Measurements from ENCODE around the gene TACC2.

Gene TACC2

DNA sequence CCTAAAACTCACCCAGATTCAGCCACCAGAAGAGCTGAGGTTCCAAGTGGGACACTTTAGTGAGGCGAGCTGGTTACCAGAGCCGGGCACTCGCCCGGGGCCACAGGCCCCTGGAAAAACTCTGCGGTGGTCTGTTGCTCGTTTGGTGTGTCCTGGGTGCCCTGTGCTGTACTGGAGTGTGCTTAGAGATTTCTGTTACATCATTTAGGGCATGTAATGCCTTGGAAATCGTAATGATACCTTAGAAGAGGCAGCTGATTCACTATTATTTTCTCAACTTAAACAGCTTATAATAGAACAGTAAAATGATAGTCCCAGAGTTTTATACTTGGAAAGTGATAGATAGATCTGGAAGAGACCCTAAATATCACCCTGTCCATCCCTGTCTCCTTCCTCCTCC is 233.7 kb downstream of the TACC2 start:
- no peak for DNase-seq (ENCODE audit: low spot score)

DNA sequence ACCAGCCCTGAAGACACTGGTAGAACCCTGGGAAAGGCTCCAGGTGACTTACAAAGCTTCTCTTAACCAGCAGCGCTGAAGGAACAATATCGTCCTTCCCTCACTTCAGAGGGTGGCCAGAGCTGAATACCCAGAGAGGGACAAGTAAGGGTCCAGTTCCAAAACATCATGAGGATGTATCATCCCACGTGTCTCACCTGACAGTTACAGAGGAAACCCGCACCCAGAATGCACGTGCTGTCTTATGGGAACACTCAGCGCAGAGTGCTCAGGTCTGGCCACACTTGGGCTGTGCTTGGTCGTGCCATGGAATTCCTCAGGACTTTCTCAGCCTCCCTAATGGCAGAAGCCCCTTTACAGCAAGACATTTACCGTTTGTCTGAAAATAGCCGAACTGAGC is 235.2 kb downstream of the TACC2 start:
- DNase-seq (ENCODE audit: low spot score): no peak

DNA sequence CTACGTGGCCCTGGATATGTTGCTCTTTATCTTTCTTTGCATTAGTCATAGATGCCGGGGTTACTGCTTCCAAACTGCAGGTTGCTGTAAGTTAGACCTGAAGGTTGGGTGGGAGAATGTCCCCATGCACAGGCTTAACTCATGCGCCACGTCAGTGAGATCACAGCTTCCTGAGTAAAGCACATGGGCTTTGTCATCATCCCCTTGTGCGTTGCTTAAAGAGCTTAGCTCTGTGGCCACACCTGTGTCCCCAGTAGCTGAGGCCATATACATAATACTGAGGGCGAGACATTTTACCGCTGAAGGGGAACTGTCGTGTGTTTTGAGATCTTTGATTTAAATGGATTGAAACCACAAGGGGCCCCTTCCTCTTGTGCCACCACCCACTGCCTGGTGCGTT is 236.4 kb downstream of the TACC2 start:
- DNase-seq (ENCODE audit: low spot score): no peak

DNA sequence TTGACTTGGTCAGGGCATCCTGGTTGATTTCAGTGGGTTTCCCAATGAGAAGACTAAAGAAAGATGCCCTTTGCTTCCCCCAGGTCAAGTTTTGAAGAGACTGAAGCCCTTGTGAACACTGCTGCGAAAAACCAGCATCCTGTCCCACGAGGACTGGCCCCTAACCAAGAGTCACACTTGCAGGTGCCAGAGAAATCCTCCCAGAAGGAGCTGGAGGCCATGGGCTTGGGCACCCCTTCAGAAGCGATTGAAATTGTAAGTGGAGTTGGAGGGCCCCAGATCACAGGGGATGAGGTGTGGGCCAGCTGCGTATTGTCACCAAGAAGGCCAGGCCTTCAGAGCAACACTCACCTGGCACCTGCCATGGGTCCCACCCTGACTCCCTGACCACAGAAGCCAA is 238.8 kb downstream of the TACC2 start:
- DNase-seq (ENCODE audit: low spot score): no peak

- no peak for DNase-seq (ENCODE audit: low spot score)
These were observed 240.7 kb downstream of the TACC2 start for GRCh38 chr10:122229666-122230065.

DNA sequence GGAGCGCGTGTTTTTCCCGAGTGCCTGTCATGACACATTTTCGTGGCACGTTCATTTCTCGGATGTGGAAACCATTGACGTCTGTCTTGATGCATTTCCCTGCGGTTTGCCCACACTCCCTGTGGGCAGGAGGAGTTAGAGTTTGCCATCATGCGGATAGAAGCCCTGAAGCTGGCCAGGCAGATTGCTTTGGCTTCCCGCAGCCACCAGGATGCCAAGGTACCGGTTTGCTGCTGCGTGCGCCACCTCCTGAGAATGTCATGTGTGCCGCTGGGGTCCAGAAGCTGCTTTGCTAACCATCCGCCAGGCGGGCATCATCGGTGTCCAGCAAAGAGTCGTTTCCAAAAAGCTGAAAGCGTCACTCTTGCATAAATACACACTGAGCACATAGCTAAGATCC is 241.3 kb downstream of the TACC2 start:
- no peak for DNase-seq (ENCODE audit: low spot score)

DNA sequence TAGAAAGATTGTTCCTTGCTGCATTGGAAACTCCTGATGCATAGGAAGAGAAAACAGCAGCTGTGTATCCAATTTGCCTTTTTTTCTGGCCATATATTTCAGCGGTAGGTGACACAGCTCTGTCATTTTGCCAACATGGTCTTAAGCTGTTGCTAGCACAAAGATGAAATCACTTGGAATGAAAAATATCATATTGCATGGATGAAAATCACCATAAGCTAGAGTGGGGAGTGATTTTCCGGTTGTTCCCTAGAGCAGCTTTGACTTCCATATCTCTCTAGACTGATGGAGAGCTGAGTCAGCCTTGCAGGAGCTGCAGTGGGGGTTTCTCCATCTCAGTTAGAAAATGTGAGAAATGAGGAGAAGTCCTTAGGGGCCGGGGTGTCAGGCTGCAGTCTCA is 243.8 kb downstream of the TACC2 start:
- DNase-seq (ENCODE audit: low spot score): no peak

DNA sequence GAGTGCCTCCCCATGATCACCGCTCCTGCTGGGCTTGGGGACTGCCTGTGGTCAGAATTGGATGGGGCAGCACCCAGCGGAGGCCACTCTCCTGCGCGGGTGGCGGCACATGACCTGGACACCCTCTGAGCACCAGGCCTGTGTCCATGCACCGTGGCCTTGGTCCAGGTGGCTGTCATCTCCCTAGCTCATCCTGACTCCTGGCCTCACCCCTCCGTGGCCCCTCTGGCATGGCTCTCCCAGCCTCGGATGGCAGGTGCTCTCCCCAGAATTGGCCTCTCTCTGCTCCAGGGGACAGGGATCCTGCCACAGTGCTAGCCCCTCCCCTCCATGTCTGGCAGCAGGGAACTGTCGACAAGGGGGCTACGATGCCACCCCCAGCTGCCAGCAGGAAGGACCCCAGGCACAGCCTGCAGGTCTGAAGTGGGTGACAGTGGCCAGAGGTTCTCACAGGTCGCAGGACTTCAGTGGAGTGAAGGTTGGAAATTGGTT is 244.9 kb downstream of the TACC2 start:
- DNase-seq (ENCODE audit: low spot score): no peak

DNA sequence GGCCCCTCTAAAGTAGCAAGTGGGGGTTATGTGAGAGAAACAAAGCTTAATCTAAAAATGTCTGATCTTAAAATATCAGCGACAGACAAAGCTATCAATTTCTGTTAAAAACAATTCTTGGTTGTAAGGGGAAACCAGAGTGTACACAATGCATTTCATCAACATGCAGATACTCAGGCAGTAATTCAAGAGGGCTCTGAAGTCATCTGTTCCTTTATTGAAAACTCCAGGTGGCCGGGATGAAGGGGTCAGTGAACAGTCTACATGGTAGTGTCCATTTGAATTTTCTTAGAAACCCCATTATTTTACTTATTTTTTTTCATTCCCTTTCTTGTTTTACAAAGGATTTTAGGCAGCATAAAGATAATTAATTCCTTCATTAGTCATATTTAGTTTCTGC is 245.5 kb downstream of the TACC2 start:
- no peak for DNase-seq (ENCODE audit: low spot score)

GRCh38 chr10:122236690-122237306 is 247.8 kb downstream of the TACC2 start:
- DNase-seq (ENCODE audit: low spot score): no peak

- DNase-seq (ENCODE audit: low spot score): no peak
These were observed 248.5 kb downstream of the TACC2 start for GRCh38 chr10:122237331-122237990.

- DNase-seq (ENCODE audit: low spot score): no peak
These were observed 250.8 kb downstream of the TACC2 start for GRCh38 chr10:122239578-122240257.

- DNase-seq (ENCODE audit: low spot score): no peak
These were observed 251.4 kb downstream of the TACC2 start for GRCh38 chr10:122240401-122240800.

DNA sequence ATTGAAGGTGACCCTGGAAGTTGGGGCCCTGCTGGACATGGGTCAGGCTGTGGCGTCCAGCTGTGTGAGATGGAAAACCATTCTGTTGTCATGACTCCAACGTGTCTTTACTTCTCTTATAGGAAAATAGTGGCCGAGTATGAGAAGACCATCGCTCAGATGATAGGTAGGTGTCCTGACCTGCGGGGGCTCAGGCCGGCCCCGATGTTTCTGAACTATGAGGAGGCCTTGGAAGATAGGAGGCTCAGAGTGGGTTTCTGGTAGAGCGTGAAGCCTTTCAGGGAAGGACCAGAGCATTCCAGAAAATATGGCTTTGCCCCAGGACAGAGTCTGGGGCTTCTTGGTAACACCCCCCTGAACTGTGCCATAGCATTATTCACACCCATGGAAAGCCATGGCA is 252.9 kb downstream of the TACC2 start:
- no peak for DNase-seq (ENCODE audit: low spot score)

DNA sequence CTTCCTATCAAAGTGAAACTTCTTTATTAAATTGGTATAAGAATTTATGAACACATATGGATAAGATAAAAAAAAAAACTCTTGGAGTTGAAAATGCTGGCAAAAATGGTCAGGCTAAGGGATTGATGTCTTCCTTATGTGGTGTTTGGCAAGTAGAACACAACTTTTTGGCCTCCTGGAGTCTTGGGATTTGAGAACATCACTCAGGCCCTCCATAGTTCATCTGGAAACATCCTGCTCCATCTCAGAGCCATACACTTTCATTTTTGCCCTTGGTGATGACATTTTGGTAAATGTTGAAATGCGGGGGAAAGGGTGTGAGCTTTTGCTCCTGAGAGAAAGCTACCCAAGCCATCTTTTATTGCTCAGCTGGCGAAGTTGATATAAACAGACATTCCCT is 254.6 kb downstream of the TACC2 start:
- no peak for DNase-seq (ENCODE audit: low spot score)

GRCh38 chr10:122244001-122244975 is 255.3 kb downstream of the TACC2 start:
- no peak for DNase-seq (ENCODE audit: low spot score)

DNA sequence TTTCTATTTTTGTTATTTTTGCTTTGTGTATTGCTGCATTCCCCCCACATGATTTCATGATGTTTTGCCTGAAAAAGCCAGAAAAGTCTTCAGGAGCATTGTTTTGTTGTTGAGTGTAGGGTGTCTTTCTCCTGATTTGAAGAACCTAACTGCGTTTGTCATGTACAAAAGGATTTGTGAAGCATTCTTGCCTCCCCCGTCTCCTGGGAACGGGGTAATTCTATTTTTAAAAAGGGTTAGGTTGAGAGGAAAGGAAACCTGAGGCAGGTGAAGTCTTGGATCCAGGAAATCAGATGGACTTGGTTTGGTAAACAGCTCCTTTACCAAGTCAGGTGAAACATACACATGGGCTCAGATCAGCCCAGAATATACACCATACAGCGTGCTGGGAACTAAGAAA is 256.2 kb downstream of the TACC2 start:
- DNase-seq (ENCODE audit: low spot score): no peak

DNA sequence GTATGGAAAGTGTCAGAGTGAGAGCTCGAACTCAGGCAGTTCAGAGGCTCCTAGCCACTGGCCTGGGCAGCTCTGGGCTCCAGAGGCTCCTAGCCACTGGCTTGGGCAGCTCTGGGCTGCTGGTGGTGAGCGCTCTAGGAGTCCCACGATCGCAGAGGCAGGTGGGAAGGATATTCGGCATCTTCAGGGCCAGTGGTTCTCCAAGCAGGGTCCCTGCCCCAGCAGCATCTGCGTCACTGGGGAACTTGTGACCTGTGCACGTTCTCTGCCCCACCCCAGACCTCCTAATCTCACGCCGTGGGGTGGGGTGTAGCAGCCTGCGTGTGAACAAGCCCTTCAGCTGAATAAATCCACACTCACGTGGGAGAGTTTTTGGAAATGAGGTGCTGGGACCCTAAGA is 256.9 kb downstream of the TACC2 start:
- DNase-seq (ENCODE audit: low spot score): no peak

DNA sequence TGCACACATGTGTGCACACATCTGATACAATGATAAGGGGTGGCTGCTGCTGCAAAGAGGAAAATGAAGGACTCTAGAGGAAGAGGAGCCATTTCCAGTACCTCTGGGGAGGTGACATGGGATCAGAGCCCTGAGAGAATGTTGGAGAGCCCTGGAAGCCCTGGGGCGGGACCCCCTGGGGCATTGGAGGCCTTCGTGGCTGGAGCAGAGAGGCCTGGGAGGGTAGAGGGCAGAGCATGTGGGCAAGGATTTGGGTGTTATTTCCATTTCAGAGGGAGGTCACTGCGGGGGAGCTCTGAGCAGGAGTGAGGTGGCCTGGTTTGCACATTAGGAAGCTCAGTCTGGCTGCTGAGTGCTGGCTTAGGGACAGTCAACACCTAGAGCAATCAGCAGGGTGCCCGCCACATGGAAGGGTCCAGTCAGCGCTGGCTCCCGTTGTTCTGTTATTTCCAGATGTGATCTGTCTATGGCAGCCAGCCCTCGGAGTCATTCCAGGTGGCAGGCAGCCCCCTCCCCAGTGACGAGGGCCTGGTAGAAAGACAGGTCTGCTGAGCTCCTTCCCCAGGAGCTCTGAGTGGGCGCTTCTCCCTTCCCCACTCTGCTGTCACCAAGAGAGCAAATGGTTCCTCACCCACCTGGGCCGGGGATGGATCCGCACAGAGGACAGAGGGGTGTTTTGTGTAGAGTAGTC is 258.0 kb downstream of the TACC2 start:
- no peak for DNase-seq (ENCODE audit: low spot score)

DNA sequence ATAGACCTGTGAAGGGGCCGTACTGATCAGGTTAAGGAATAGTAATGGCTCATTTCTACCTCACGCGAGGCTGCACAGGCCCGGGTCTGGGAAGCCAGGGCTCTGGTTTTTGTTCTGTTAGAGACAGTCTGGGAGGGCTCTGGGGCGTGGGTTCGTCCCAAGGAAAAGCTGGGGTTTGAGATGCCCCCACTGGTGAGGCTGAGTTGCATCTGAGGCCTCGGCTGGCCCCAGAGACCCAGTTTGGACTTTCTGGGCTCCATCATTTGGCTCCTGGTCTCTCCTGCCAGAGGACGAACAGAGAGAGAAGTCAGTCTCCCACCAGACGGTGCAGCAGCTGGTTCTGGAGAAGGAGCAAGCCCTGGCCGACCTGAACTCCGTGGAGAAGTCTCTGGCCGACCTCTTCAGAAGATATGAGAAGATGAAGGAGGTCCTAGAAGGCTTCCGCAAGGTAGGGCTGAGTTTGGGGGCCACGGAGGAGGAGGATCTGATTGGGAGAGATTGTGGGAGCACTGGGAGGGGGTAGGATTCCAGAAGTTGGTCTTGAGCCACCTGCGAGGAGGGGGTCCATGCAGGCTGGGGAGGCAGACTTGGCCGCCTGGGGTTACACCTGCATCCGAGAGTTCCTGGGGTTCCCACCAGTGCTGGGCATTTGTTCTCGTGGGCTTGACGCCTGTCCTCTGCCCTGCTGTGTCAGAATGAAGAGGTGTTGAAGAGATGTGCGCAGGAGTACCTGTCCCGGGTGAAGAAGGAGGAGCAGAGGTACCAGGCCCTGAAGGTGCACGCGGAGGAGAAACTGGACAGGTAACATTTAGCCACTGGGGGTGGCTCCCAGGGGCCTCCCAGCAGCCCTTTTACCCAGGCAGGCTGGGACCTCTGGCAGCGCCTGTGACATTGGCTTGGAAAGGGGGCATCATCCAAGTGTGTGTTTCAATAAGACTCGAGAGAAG is 259.7 kb downstream of the TACC2 start:
- no peak for DNase-seq (ENCODE audit: low spot score)
